GM19452 (cell line): Measurements from ENCODE around the gene WDR82.

ENCODE experiments used
- ATAC-seq: cut with Tn5 transposase; IDR thresholded peaks from one replicate; pipeline ENCODE4 v1.9.1; 2021; ENCODE audit not compliant: unreplicated experiment

WDR82 gene

DNA sequence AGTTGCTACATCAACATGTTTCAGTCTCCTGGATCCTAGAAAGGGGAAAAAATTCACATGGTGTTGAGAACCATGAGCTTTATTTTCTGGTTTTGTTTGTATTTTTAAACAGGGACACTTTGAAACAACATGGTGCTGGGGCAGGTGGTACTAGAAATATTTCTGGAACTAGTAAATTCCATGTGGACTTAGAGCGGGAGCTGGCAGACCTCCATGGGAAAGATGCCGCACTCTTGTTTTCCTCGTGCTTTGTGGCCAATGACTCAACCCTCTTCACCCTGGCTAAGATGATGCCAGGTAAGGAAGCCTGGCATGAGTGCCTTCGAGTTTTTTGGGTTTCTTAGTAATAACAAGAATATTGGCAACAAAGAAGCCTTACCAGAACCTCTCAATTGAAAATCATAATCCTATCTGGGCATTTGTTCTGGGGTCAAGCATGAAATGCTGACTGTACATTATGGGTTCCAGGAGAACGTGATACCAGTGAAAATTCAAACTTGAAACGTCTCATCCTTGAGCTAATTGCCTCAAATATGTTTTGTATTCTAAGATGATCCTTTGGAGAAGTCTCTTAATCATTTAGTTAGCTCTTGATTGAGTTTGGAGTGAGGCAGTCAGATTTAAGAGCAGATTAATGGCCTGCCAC lies 72.6 kb downstream of the WDR82 start:
- no peak for ATAC-seq
